HL-60 (cell line): Measurements from ENCODE around the gene ADNP.

Experiments used
- GABPA ChIP-seq: IDR thresholded peaks from 2 replicates; pipeline ENCODE4 v1.6.1; 2012; ENCODE audit warnings: low read depth
- POLR2AphosphoS5 ChIP-seq: IDR thresholded peaks from 2 replicates; pipeline ENCODE4 v1.6.1; 2012; ENCODE audit warnings: low read depth
- SPI1 ChIP-seq: IDR thresholded peaks from 2 replicates; pipeline ENCODE4 v1.6.1; 2012; ENCODE audit warnings: low read depth, mild to moderate bottlenecking, borderline replicate concordance
- TF ChIP-seq, protein P1 (sequence below): IDR thresholded peaks from one replicate; pipeline ENCODE4 v1.5.1; 2011; ENCODE audit warnings: low read length, control low read depth, inconsistent platforms; ENCODE audit not compliant: insufficient read depth
- TF ChIP-seq, protein P2 (sequence below): IDR thresholded peaks from 2 replicates; pipeline ENCODE4 v1.6.1; 2012; ENCODE audit warnings: low read depth; ENCODE audit not compliant: insufficient replicate concordance

DNA sequence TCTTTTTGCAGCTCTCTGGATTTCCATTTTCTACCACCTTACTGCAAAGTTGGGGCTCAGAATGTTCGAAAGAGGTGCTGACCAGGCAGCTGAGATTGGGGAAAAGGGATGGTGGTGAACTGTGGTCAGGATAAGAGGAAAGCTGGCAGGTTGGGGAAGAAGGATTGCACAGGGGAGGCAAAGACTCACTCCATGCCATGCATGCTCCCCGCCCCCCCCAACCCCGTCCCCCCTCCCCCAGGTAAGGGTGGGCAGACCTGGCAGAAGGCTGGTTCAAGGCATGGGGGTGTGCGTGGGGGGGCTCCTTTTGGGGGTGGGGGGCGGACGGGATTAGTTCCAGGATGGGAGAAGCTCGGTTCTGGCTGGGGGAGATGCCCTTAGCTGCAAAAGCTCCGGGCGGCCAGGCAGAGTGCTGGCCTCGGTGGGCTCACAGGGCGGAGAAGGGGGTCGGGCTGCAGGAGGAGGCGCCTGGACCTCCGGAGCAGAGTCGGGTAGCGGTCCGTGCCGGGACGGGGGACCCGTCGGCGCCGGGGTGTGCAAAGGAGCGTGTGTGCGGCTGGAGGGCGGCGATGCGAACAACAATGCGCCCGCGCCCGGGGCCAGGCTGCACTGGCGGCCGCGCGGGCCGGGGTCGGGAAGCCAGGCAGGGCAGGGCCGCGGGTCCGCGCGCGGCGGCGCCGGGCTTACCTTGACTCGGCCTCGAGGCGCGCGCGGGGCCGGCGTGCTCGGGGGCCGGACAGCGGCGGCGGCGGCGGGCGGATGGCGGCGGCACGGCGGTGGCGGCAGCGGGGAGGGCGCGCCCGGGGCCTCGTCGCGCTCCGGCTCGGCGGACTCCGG lies 880 bp downstream of the ADNP start:
- TF ChIP-seq, protein P1, sequence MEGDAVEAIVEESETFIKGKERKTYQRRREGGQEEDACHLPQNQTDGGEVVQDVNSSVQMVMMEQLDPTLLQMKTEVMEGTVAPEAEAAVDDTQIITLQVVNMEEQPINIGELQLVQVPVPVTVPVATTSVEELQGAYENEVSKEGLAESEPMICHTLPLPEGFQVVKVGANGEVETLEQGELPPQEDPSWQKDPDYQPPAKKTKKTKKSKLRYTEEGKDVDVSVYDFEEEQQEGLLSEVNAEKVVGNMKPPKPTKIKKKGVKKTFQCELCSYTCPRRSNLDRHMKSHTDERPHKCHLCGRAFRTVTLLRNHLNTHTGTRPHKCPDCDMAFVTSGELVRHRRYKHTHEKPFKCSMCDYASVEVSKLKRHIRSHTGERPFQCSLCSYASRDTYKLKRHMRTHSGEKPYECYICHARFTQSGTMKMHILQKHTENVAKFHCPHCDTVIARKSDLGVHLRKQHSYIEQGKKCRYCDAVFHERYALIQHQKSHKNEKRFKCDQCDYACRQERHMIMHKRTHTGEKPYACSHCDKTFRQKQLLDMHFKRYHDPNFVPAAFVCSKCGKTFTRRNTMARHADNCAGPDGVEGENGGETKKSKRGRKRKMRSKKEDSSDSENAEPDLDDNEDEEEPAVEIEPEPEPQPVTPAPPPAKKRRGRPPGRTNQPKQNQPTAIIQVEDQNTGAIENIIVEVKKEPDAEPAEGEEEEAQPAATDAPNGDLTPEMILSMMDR = no peak
- TF ChIP-seq POLR2AphosphoS5 = no peak
- no peak for TF ChIP-seq GABPA
- TF ChIP-seq, protein P2, sequence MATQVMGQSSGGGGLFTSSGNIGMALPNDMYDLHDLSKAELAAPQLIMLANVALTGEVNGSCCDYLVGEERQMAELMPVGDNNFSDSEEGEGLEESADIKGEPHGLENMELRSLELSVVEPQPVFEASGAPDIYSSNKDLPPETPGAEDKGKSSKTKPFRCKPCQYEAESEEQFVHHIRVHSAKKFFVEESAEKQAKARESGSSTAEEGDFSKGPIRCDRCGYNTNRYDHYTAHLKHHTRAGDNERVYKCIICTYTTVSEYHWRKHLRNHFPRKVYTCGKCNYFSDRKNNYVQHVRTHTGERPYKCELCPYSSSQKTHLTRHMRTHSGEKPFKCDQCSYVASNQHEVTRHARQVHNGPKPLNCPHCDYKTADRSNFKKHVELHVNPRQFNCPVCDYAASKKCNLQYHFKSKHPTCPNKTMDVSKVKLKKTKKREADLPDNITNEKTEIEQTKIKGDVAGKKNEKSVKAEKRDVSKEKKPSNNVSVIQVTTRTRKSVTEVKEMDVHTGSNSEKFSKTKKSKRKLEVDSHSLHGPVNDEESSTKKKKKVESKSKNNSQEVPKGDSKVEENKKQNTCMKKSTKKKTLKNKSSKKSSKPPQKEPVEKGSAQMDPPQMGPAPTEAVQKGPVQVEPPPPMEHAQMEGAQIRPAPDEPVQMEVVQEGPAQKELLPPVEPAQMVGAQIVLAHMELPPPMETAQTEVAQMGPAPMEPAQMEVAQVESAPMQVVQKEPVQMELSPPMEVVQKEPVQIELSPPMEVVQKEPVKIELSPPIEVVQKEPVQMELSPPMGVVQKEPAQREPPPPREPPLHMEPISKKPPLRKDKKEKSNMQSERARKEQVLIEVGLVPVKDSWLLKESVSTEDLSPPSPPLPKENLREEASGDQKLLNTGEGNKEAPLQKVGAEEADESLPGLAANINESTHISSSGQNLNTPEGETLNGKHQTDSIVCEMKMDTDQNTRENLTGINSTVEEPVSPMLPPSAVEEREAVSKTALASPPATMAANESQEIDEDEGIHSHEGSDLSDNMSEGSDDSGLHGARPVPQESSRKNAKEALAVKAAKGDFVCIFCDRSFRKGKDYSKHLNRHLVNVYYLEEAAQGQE = no peak
- no peak for TF ChIP-seq SPI1
